DOHH2 (cell line): ENCODE measurements around the gene ESRRB.

Experiments used
- H3F3A ChIP-seq: fragments of 200-600 bp; sonication (generic), shearing (Covaris generic); 2 replicates; pipeline ENCODE4 v1.6.0; 2016; ENCODE audit warnings: antibody characterized with exemption, mild to moderate bottlenecking; ENCODE audit not compliant: control insufficient read depth, insufficient read depth
- H3K27ac ChIP-seq: fragments of 200-600 bp; sonication (generic); 2 replicates; pipeline ENCODE4 v1.5.1; 2014; ENCODE audit warnings: low read depth, mild to moderate bottlenecking, low read length, moderate library complexity
- H3K27me3 ChIP-seq: fragments of 200-600 bp; sonication (generic); 2 replicates; pipeline ENCODE4 v1.6.1; 2014; ENCODE audit warnings: mild to moderate bottlenecking, low read length, mixed read lengths; ENCODE audit not compliant: control insufficient read depth
- H3K36me3 ChIP-seq: fragments of 200-600 bp; sonication (generic); 2 replicates; pipeline ENCODE4 v1.6.1; 2014; ENCODE audit warnings: mild to moderate bottlenecking, low read length, moderate library complexity, mixed read lengths; ENCODE audit not compliant: control insufficient read depth
- H3K4me1 ChIP-seq: fragments of 200-600 bp; sonication (generic); 2 replicates; pipeline ENCODE4 v1.6.1; 2014; ENCODE audit warnings: mild to moderate bottlenecking, low read length, mixed read lengths; ENCODE audit not compliant: control insufficient read depth
- H3K4me2 ChIP-seq: fragments of 200-600 bp; sonication (generic); 2 replicates; pipeline ENCODE4 v1.6.0; 2014; ENCODE audit warnings: mild to moderate bottlenecking, low read length, moderate library complexity
- H3K4me3 ChIP-seq: fragments of 200-600 bp; sonication (generic); 2 replicates; pipeline ENCODE4 v1.5.1; 2014; ENCODE audit warnings: mild to moderate bottlenecking, low read length, mixed read lengths
- H3K79me2 ChIP-seq: fragments of 200-600 bp; sonication (generic); 2 replicates; pipeline ENCODE4 v1.6.1; 2014; ENCODE audit warnings: mild to moderate bottlenecking, low read length, mixed read lengths; ENCODE audit not compliant: control insufficient read depth
- H3K9me2 ChIP-seq: fragments of 200-600 bp; sonication (generic); replicated peaks from 2 replicates; pipeline ENCODE4 v1.6.1; 2014; ENCODE audit warnings: mild to moderate bottlenecking, low read length, mixed read lengths; ENCODE audit not compliant: control insufficient read depth
- H3K9me3 ChIP-seq: fragments of 200-600 bp; sonication (generic); 2 replicates; pipeline ENCODE4 v1.6.1; 2014; ENCODE audit warnings: antibody characterized with exemption, low read length, mixed read lengths; ENCODE audit not compliant: control insufficient read depth, insufficient read depth
- H4K20me1 ChIP-seq: fragments of 200-600 bp; sonication (generic); 2 replicates; pipeline ENCODE4 v1.6.0; 2014; ENCODE audit warnings: low read depth, mild to moderate bottlenecking, antibody characterized with exemption, low read length, moderate library complexity; ENCODE audit not compliant: control insufficient read depth, insufficient read depth
- EZH2phosphoT487 ChIP-seq: fragments of 200-600 bp; sonication (generic); IDR thresholded peaks from 2 replicates; pipeline ENCODE4 v1.6.1; 2017; ENCODE audit warnings: borderline replicate concordance, mild to moderate bottlenecking, antibody characterized with exemption, low read length, moderate library complexity, mixed read lengths
- TF ChIP-seq, protein P1 (sequence below): fragments of 200-600 bp; sonication (generic); IDR thresholded peaks from one replicate; pipeline ENCODE4 v1.5.1; 2014; ENCODE audit warnings: antibody characterized with exemption, mild to moderate bottlenecking, low read depth, low read length; ENCODE audit not compliant: poor library complexity, severe bottlenecking

Gene ESRRB

DNA sequence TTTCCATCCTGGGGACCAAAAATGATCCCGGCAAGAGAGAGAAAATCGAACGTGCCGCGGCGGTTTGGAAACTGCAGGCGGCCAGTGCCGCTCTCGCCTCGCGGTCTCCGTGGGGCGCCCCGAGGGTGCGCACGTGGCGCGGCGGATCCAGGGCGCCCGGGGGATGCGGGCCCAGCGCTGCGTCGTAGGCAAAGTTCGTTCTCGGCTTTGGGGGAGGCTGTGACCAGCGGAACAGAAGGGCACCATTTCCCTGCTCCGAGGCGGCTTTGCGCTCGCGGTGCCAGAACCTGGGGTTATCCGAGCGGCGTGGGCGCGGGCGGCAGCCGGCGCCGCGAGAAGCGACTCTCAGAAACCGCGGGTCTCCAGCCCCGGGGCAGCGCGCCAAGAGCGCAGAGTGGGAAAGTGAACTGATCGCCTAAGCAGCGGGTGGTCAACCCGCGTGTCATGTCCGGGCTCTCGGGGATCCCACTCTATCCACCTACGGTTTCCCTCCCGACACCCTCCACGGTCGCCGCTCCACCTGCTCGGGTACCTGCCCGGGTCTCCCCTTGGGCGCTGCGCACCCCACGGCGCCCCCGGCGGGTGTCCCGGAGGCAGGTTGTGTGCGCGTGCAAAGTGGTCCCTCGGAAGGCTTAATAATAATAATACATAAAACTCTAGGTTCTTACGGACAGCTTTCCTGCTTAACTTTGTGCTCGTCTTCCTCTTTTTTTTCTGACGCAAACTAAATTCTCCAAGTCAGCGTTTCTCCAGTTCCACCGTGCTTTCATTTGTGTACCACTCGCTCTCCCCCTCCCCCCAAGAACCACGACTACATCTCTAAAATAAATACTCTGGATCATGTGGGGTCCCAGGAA lies 1.2 kb downstream of the ESRRB start:
- peaks cover 19% of the 10 kb centered on the region for H3K27me3 ChIP-seq
- H3K4me1 ChIP-seq = no peaks in the 10 kb centered on the region
- no peaks in the 10 kb centered on the region for H4K20me1 ChIP-seq
- H3K27ac ChIP-seq = no peak overlapping the region
- no peak overlapping the region for H3K4me2 ChIP-seq
- no peak for TF ChIP-seq EZH2phosphoT487
- TF ChIP-seq, protein P1, sequence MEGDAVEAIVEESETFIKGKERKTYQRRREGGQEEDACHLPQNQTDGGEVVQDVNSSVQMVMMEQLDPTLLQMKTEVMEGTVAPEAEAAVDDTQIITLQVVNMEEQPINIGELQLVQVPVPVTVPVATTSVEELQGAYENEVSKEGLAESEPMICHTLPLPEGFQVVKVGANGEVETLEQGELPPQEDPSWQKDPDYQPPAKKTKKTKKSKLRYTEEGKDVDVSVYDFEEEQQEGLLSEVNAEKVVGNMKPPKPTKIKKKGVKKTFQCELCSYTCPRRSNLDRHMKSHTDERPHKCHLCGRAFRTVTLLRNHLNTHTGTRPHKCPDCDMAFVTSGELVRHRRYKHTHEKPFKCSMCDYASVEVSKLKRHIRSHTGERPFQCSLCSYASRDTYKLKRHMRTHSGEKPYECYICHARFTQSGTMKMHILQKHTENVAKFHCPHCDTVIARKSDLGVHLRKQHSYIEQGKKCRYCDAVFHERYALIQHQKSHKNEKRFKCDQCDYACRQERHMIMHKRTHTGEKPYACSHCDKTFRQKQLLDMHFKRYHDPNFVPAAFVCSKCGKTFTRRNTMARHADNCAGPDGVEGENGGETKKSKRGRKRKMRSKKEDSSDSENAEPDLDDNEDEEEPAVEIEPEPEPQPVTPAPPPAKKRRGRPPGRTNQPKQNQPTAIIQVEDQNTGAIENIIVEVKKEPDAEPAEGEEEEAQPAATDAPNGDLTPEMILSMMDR = no peak
- no peaks in the 10 kb centered on the region for H3F3A ChIP-seq
- H3K79me2 ChIP-seq = no peaks in the 10 kb centered on the region
- H3K4me3 ChIP-seq = no peak overlapping the region
- H3K9me2 ChIP-seq = no peaks in the 10 kb centered on the region
- H3K9me3 ChIP-seq = no peaks in the 10 kb centered on the region
- no peaks in the 10 kb centered on the region for H3K36me3 ChIP-seq

GRCh38 chr14:76377735-76378074 lies 1.8 kb downstream of the ESRRB start:
- Histone ChIP-seq H3K27me3 (peaks cover 25% of the 10 kb centered on the region), H3F3A (no peaks in the 10 kb centered on the region), H3K9me3 (no peaks in the 10 kb centered on the region), H3K9me2 (no peaks in the 10 kb centered on the region), H3K79me2 (no peaks in the 10 kb centered on the region), H4K20me1 (no peaks in the 10 kb centered on the region), H3K4me1 (no peaks in the 10 kb centered on the region), H3K4me2 (no peak overlapping the region), H3K4me3 (no peak overlapping the region), H3K27ac (no peak overlapping the region), H3K36me3 (no peaks in the 10 kb centered on the region)
- TF ChIP-seq EZH2phosphoT487 = no peak
- TF ChIP-seq, protein P1 = no peak

DNA sequence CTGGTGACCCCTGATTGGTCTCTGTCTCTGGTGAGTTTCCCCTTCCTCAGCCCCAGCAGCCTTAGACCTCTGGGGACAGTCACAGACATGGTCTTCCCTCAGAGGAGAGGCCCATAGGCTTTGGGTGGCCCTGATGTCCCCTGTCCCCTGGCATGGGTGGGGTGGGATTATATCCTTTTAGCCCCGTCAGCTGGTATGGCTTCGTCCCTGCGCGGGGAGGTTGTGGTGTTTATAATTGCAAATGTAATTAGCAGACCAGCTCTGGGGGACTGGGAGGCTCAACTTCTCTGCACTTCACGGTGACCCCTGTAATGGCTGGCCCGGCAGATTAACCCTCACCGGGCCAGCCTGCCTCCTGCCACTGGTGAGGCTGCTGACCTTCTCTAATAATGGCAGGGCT lies 5.1 kb downstream of the ESRRB start:
- H3K4me1 ChIP-seq = no peaks in the 10 kb centered on the region
- H3K4me3 ChIP-seq = no peak overlapping the region
- TF ChIP-seq, protein P1 = no peak
- no peak for TF ChIP-seq EZH2phosphoT487
- no peak overlapping the region for H3K4me2 ChIP-seq
- no peaks in the 10 kb centered on the region for H3K79me2 ChIP-seq
- no peaks in the 10 kb centered on the region for H3K9me3 ChIP-seq
- peaks cover 45% of the 10 kb centered on the region for H3K27me3 ChIP-seq
- H3K36me3 ChIP-seq = no peaks in the 10 kb centered on the region
- H3K9me2 ChIP-seq = no peaks in the 10 kb centered on the region
- no peaks in the 10 kb centered on the region for H4K20me1 ChIP-seq
- no peaks in the 10 kb centered on the region for H3F3A ChIP-seq
- H3K27ac ChIP-seq = no peak overlapping the region
